Activated effector memory CD4-positive, alpha-beta T cell treated with anti-CD3 and anti-CD28 coated beads, Interleukin-2, amount 50 U/mL, for 16 hours (primary cell): ENCODE data around the gene TGIF2.
"Not testable (repeated sequence)": the region's sequence is repeated elsewhere in the genome, so short reads cannot be mapped to it uniquely, and the experiment has no call there.

Experiments used
- DNase-seq: peaks from one replicate; pipeline ENCODE4 v3.0.0-alpha.2; 2020

TGIF2 gene

GRCh38 chr20:36547186-36548005 lies 26.0 kb upstream of the TGIF2 start:
- DNase-seq = no peak

GRCh38 chr20:36548006-36548315 lies 25.4 kb upstream of the TGIF2 start:
- DNase-seq = no peak

- no peak for DNase-seq
Observed at GRCh38 chr20:36548704-36549627, 24.4 kb upstream of the TGIF2 start.

- DNase-seq = no peak
Observed at GRCh38 chr20:36549628-36549941, 23.8 kb upstream of the TGIF2 start.

- no peak for DNase-seq
Observed at GRCh38 chr20:36549942-36550789, 23.2 kb upstream of the TGIF2 start.

- DNase-seq = no peak
Observed at GRCh38 chr20:36550790-36551299, 22.6 kb upstream of the TGIF2 start.

- DNase-seq = no peak
Observed at GRCh38 chr20:36555248-36555647, 18.1 kb upstream of the TGIF2 start.

- DNase-seq = no peak
Observed at GRCh38 chr20:36562724-36563123, 10.7 kb upstream of the TGIF2 start.

GRCh38 chr20:36563374-36563773 lies 10.0 kb upstream of the TGIF2 start:
- DNase-seq = no peak

GRCh38 chr20:36564078-36564725 lies 9.2 kb upstream of the TGIF2 start:
- DNase-seq = not testable (repeated sequence)

- DNase-seq = not testable (repeated sequence)
Observed at GRCh38 chr20:36564726-36565121, 8.7 kb upstream of the TGIF2 start.

GRCh38 chr20:36565520-36565919 lies 7.9 kb upstream of the TGIF2 start:
- no peak for DNase-seq

GRCh38 chr20:36569847-36570429 lies 3.5 kb upstream of the TGIF2 start:
- DNase-seq = no peak

GRCh38 chr20:36571564-36572504 lies 1.6 kb upstream of the TGIF2 start:
- DNase-seq = no peak

GRCh38 chr20:36572701-36573102 lies 695 bp upstream of the TGIF2 start:
- peak; percentile 88 for DNase-seq

GRCh38 chr20:36573798-36574365 lies 485 bp downstream of the TGIF2 start:
- peak; percentile 78 for DNase-seq

GRCh38 chr20:36574366-36575135 lies 1.2 kb downstream of the TGIF2 start:
- DNase-seq = peak; percentile 84

- no peak for DNase-seq
Observed at GRCh38 chr20:36576081-36576445, 2.7 kb downstream of the TGIF2 start.

- no peak for DNase-seq
Observed at GRCh38 chr20:36578356-36579041, 5.1 kb downstream of the TGIF2 start.
